Activated CD4-positive, alpha-beta memory T cell treated with anti-CD3 and anti-CD28 coated beads, Interleukin-2, amount 10 ng/mL, durations not matched to agents 7 days and 5 days (primary cell): ENCODE measurements around the gene WDCP. TPM values are rescaled to one million over a fixed set of nuclear protein-coding genes. Genes with fewer than 3 reads are reported as not detected.
A peak's percentile ranks its signal among the peaks of the same experiment; 100 is the strongest.

ENCODE experiments used
- CTCF ChIA-PET: fragments of 350-600 bp; sonication (Branson Sonifier 250); formaldehyde crosslinking; loops from one replicate; lab custom pipeline; 2021; ENCODE audit warnings: antibody characterized with exemption, inconsistent platforms; lab: Charles Lee
- POLR2A ChIA-PET: fragments of 350-600 bp; sonication (Branson Sonifier 250); formaldehyde crosslinking; loops from one replicate; lab custom pipeline; 2021; ENCODE audit warnings: antibody characterized with exemption; lab: Charles Lee
- DNase-seq: peaks from one replicate; pipeline ENCODE4 v3.0.0-alpha.2; 2020
- H3K27ac Mint-ChIP-seq: one replicate; pipeline ENCODE4 v1.8.0; 2021; ENCODE audit warnings: mild to moderate bottlenecking, mixed read lengths
- H3K27me3 Mint-ChIP-seq: one replicate; pipeline ENCODE4 v1.8.0; 2021; ENCODE audit warnings: mixed read lengths
- H3K36me3 Mint-ChIP-seq: one replicate; pipeline ENCODE4 v1.8.0; 2021; ENCODE audit warnings: low read depth, mixed read lengths
- H3K4me1 Mint-ChIP-seq: one replicate; pipeline ENCODE4 v1.8.0; 2021; ENCODE audit warnings: mixed read lengths
- H3K4me3 Mint-ChIP-seq: one replicate; pipeline ENCODE4 v1.8.0; 2021; ENCODE audit warnings: mild to moderate bottlenecking, mixed read lengths
- H3K9me3 Mint-ChIP-seq: one replicate; pipeline ENCODE4 v1.8.0; 2021; ENCODE audit warnings: mixed read lengths
- total RNA-seq, 2 experiments: library from RNA; stranded (reverse); gene quantifications; one replicate each; pipeline ENCODE4 v1.2.3, GENCODE V29; 2021

WDCP gene
- total RNA-seq, 2 experiments from 2014 or later: 18.5 to 19.1 TPM

DNA sequence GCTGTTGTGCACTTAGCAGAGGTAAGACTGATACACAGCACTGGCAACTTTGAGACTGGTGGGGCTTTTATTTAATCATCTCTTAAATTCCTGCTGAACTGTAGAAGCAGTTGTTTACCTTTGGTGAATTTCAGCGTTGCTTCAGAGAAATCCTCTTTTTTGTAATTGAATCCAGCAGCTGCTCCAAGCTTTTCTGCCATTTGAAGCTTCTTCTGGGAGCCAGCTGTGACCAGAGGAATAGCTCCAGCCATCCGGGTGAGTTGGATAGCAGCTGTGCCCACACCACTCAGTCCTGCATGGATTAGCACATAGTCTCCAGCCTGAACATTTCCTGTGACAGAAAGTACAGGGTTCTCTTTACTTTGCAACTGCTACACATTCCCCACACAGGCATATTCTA lies 33.5 kb upstream of the WDCP start:
- no peaks in the 10 kb centered on the region for H3K27me3 Mint-ChIP-seq
- ChIA-PET POLR2A (no interaction called here), CTCF (interaction anchor here (3.5 kb wide), 1 partner anchor 154 kb away, joined by 17 read pairs; the partner anchor contains the start of gene ATAD2B)
- peaks cover 32% of the 10 kb centered on the region for H3K4me1 Mint-ChIP-seq
- H3K27ac Mint-ChIP-seq: no peak overlapping the region
- H3K9me3 Mint-ChIP-seq: no peaks in the 10 kb centered on the region
- H3K36me3 Mint-ChIP-seq: peaks cover 10% of the 10 kb centered on the region
- H3K4me3 Mint-ChIP-seq: no peak overlapping the region
- no peak for DNase-seq

DNA sequence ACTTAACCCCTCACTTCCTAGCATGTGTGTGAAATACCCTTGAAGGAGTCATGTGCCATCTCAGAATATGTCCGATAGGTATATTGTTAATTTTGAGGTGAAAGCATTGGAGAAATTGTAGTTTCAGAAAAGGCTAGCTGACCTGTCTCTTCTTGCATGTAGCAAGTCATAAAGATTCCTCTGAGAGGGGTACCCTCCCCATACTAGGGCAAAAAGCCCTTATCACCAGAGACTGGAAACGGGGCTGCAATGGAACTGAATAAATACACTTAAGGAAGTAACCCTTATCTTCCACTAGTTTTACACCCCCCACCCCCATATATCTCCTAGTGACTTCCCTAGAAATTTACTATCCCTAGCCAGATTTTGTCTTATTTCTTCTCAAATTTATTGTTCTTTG lies 30.7 kb upstream of the WDCP start:
- DNase-seq: no peak
- H3K4me3 Mint-ChIP-seq: peak overlapping the region; percentile 98
- peaks cover 35% of the 10 kb centered on the region for H3K4me1 Mint-ChIP-seq
- H3K27ac Mint-ChIP-seq: peak overlapping the region; percentile 96
- POLR2A ChIA-PET: interaction anchor here (1.3 to 3.4 kb wide), 6 partner anchors 29 to 152 kb away, joined by 3 to 64 read pairs (median 12); partner anchors contain the start of genes ATAD2B, FKBP1B, UBXN2A and WDCP
- H3K27me3 Mint-ChIP-seq: no peaks in the 10 kb centered on the region
- peaks cover 23% of the 10 kb centered on the region for H3K36me3 Mint-ChIP-seq
- H3K9me3 Mint-ChIP-seq: no peaks in the 10 kb centered on the region
- CTCF ChIA-PET: interaction anchor here (0.7 to 3.5 kb wide), 3 partner anchors 9 to 253 kb away, joined by 4 to 17 read pairs (median 9); partner anchors contain the start of gene ATAD2B

DNA sequence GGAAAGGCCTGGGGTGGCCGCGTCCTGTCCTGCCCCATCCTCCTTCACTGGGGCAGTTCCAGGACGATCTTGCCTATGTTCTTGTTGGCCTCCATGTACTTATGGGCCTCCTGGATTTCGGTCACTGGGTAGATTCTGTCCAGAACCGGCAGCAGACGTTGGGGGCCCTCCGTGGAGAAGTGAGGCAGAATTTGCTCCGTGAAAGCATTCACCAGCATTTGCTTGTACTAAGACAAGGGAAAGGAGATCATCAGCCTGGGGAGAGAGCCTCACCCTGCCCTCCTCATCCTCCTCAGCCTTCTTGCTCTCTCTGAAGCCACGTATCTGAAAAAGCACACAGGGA lies 30.3 kb upstream of the WDCP start:
- ChIA-PET POLR2A (interaction anchor here (1.3 to 3.4 kb wide), 6 partner anchors 7 to 151 kb away, joined by 3 to 64 read pairs (median 11); partner anchors contain the start of genes ATAD2B, FKBP1B, TP53I3 and WDCP), CTCF (interaction anchor here (1.4 to 2.4 kb wide), 3 partner anchors 23 to 253 kb away, joined by 4 to 22 read pairs (median 10); partner anchors contain the start of gene ATAD2B)
- H3K4me3 Mint-ChIP-seq: peak overlapping the region; percentile 98
- H3K27ac Mint-ChIP-seq: peak overlapping the region; percentile 96
- DNase-seq: no peak
- no peaks in the 10 kb centered on the region for H3K27me3 Mint-ChIP-seq
- H3K9me3 Mint-ChIP-seq: no peaks in the 10 kb centered on the region
- peaks cover 37% of the 10 kb centered on the region for H3K4me1 Mint-ChIP-seq
- peaks cover 26% of the 10 kb centered on the region for H3K36me3 Mint-ChIP-seq

DNA sequence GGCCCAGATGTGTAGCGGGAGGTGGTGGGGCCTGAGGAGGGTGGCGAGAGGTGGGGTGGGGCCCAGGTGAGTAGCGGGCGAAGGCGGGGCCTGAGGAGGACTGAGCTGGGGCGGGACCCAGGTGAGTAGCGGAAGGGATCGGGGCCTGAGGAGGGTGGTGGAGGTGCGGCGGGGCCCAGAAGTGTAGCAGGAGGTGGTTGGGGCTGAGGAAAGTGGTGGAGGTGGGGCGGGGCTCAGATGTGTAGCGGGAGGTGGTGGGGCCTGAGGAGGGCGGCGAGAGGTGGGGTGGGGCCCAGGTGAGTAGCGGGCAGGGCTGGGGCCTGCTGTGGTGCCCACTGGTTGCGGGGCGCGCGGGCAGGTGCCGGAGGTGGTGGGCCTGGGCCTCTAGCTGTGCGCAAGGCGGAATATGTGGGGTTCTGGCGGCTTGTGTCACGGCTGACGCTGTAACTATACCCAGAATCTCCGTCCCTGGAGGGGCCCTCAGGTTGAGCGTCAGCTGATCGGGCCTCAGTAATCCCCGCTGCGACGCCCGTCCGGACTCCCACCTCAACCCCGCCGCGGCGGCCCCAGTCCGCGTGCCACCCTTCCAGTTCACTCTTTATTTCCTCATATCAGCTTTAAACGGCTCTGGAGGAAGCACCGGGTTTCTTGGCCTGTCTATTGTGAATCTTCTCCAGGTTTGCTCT lies 29.8 kb upstream of the WDCP start:
- no peak for DNase-seq
- CTCF ChIA-PET: interaction anchor here (0.7 to 2.4 kb wide), 7 partner anchors 8 to 253 kb away, joined by 3 to 22 read pairs (median 4); partner anchors contain the start of genes ATAD2B, TP53I3 and WDCP

DNA sequence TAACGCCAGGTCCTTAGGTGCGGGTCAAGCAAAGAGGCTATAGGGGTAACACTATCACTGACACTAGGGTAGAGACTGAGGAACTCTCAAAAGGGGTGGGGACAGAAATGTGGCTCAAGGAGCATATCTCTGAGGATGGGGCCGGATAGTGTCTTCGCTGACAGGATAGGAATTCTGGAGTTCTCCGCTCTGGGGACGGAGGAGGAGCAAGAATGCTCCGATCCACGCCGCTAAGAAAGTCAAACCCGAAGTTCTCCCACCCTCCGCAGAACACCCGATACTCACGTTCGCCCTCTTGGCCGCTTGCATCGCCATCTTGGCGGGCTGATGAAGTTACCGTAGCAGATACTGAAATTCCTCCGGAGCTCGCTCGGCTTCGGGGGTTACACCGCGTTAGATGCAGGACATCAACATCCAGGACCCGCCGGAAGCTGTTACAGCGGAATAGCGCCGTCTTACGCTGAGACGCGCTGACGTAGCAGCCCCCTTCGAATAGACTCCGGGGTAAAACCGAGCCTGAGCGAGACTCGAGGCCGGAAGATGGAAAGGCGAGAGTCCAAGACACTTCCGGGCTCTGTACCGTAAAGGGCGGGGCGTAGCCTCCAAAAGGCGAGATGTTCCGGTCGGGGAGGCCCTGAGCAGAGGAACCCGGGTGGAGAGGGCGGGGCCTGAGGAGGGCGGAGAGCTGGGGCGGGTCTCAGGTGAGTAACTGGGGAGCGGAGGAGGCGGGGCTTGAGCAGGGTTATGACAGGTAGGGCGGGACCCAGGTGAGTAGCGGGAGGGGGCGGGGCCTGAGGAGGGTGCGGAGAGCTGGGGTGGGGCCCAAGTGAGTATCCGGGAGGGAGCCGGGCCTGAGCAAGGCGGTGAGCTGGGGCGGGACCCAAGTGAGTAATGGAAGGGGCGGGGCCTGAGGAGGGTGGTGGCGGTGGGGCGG lies 29.0 kb upstream of the WDCP start, which contains the start of gene SF3B6:
Gene SF3B6 (minus strand): TSS at position 412 of the 934 bp plus-strand sequence. CDS start 97 bp downstream, at position 315.
- H3K27ac Mint-ChIP-seq: peak within 1 kb of the TSS; percentile 96
- POLR2A ChIA-PET: interaction anchor here (0.6 to 3.4 kb wide), 18 partner anchors 9 to 1802 kb away, joined by 3 to 64 read pairs (median 5); partner anchors contain the start of genes ASXL2, ATAD2B, CENPO and FKBP1B
- H3K36me3 Mint-ChIP-seq: peaks cover 23% of the 10 kb centered on the region
- DNase-seq: peak; percentile 100
- CTCF ChIA-PET: interaction anchor here (0.7 to 2.4 kb wide), 7 partner anchors 9 to 252 kb away, joined by 3 to 22 read pairs (median 4); partner anchors contain the start of genes ATAD2B, TP53I3 and WDCP
- H3K27me3 Mint-ChIP-seq: no peaks in the 10 kb centered on the region
- H3K9me3 Mint-ChIP-seq: no peaks in the 10 kb centered on the region
- peaks cover 38% of the 10 kb centered on the region for H3K4me1 Mint-ChIP-seq
- H3K4me3 Mint-ChIP-seq: peak within 1 kb of the TSS; percentile 98

More for the DNA sequence above, 29.8 kb upstream of the WDCP start:
- Mint-ChIP-seq H3K4me1 (peaks cover 38% of the 10 kb centered on the region), H3K36me3 (peaks cover 27% of the 10 kb centered on the region), H3K4me3 (peak overlapping the region; percentile 98), H3K27ac (peak overlapping the region; percentile 96), H3K9me3 (no peaks in the 10 kb centered on the region), H3K27me3 (no peaks in the 10 kb centered on the region)
- POLR2A ChIA-PET: interaction anchor here (0.6 to 3.4 kb wide), 15 partner anchors 8 to 1801 kb away, joined by 3 to 64 read pairs (median 5); partner anchors contain the start of genes ASXL2, ATAD2B, CENPO and FKBP1B

DNA sequence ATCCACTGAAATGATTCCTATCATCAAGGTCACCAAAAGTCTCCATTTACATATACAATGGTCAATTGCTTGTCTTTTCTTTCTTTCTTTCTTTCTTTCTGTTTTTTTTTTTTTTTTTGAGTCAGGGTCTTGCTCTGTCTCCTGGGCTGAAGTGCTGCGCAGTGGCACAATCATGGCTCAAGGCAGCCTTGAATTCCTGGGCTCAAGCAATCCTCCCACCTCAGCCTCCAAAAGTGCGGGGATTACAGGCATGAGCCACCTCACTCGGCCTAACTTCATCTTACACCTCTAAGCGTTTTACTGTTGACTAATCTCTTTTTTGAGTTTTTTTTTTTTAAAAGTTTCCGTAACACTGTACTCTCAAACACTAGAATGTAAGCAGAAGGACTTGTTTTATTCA lies 28.1 kb upstream of the WDCP start:
- Mint-ChIP-seq H3K27me3 (no peaks in the 10 kb centered on the region), H3K27ac (peak overlapping the region; percentile 96), H3K4me3 (peak overlapping the region; percentile 98), H3K4me1 (peaks cover 41% of the 10 kb centered on the region), H3K36me3 (peaks cover 20% of the 10 kb centered on the region), H3K9me3 (no peaks in the 10 kb centered on the region)
- CTCF ChIA-PET: interaction anchor here (2.1 to 2.4 kb wide), 2 partner anchors 10 to 251 kb away, joined by 6 to 10 read pairs; partner anchors contain the start of gene TP53I3
- no peak for DNase-seq
- POLR2A ChIA-PET: interaction anchor here (2.8 to 3.4 kb wide), 2 partner anchors 28 to 149 kb away, joined by 34 to 64 read pairs; partner anchors contain the start of genes ATAD2B and WDCP

DNA sequence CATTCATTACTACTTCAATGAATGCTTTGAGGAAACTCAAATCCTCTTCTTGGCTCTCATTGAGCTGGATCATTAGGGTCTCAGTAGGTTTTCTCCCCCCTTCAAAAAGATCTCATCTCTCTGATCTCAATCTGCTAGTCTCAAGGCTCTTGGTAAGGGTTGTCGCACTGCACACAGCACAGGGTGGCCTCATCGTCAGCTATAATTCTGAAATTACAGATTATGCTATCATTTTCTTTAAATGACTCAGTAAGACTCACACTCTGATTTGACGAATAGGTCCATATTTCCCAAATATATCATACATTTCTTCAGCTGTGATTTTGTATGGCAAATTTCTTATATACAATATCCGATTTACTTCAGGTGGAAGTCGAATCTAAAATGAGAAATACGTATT lies 26.6 kb upstream of the WDCP start:
- ChIA-PET CTCF (interaction anchor here (1.9 to 2.8 kb wide), 3 partner anchors 10 to 249 kb away, joined by 4 to 12 read pairs (median 11); partner anchors contain the start of gene TP53I3), POLR2A (interaction anchor here (0.5 kb wide), 1 partner anchor 48 kb away, joined by 3 read pairs; no protein-coding TSS in a partner anchor)
- no peaks in the 10 kb centered on the region for H3K9me3 Mint-ChIP-seq
- no peak overlapping the region for H3K27ac Mint-ChIP-seq
- no peaks in the 10 kb centered on the region for H3K27me3 Mint-ChIP-seq
- DNase-seq: no peak
- peaks cover 44% of the 10 kb centered on the region for H3K4me1 Mint-ChIP-seq
- H3K36me3 Mint-ChIP-seq: peaks cover 30% of the 10 kb centered on the region
- no peak overlapping the region for H3K4me3 Mint-ChIP-seq

DNA sequence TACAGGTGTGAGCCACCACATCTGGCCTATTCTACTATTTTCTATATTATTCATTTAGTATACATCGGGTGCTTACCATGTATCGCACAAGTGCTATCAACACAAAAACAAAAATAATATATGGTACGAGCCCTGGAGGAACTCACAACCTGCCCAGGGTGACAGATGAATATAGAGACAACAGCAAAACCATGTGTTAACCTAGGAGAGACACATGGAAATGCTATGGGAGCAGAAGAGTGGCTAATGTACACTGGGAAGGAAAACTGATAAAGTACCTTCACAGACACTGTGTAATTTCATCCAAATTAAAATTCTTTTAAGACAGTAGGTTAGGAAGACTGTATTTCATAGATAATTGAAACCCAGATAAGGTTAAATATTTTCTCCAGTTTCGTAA lies 25.1 kb upstream of the WDCP start:
- H3K4me3 Mint-ChIP-seq: no peak overlapping the region
- H3K27ac Mint-ChIP-seq: no peak overlapping the region
- DNase-seq: no peak
- ChIA-PET POLR2A (no interaction called here), CTCF (interaction anchor here (1.9 to 2.8 kb wide), 3 partner anchors 12 to 248 kb away, joined by 4 to 12 read pairs (median 11); partner anchors contain the start of gene TP53I3)
- H3K36me3 Mint-ChIP-seq: peaks cover 42% of the 10 kb centered on the region
- no peaks in the 10 kb centered on the region for H3K9me3 Mint-ChIP-seq
- H3K27me3 Mint-ChIP-seq: no peaks in the 10 kb centered on the region
- peaks cover 36% of the 10 kb centered on the region for H3K4me1 Mint-ChIP-seq

DNA sequence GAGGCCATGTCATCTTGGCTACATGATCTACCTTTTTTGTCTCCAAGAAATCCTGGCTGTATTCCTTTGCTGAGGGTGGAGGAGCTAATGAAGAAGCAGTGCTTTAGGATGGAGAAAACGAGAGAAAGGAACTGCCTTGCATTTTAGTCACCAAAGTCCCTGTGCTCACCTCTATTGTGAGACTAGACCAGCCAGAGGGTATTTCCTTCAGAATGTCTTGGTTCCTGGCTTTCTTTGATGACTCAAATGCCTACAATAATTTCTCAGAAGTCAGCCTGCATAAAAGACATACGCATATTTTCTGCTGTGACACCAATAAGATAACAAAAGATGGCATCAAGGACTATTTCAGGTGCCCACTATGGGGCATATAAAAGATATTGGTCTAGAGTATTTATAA lies 18.1 kb upstream of the WDCP start:
- H3K36me3 Mint-ChIP-seq: peaks cover 31% of the 10 kb centered on the region
- no peak overlapping the region for H3K4me3 Mint-ChIP-seq
- H3K9me3 Mint-ChIP-seq: no peaks in the 10 kb centered on the region
- ChIA-PET CTCF (interaction anchor here (1.1 to 1.7 kb wide), 4 partner anchors 138 to 241 kb away, joined by 3 to 4 read pairs (median 4); partner anchors contain the start of gene ATAD2B), POLR2A (interaction anchor here (1.4 to 1.6 kb wide), 2 partner anchors 11 to 18 kb away, joined by 5 read pairs; partner anchors contain the start of genes SF3B6 and WDCP)
- no peak for DNase-seq
- no peak overlapping the region for H3K27ac Mint-ChIP-seq
- H3K27me3 Mint-ChIP-seq: no peaks in the 10 kb centered on the region
- peaks cover 14% of the 10 kb centered on the region for H3K4me1 Mint-ChIP-seq

DNA sequence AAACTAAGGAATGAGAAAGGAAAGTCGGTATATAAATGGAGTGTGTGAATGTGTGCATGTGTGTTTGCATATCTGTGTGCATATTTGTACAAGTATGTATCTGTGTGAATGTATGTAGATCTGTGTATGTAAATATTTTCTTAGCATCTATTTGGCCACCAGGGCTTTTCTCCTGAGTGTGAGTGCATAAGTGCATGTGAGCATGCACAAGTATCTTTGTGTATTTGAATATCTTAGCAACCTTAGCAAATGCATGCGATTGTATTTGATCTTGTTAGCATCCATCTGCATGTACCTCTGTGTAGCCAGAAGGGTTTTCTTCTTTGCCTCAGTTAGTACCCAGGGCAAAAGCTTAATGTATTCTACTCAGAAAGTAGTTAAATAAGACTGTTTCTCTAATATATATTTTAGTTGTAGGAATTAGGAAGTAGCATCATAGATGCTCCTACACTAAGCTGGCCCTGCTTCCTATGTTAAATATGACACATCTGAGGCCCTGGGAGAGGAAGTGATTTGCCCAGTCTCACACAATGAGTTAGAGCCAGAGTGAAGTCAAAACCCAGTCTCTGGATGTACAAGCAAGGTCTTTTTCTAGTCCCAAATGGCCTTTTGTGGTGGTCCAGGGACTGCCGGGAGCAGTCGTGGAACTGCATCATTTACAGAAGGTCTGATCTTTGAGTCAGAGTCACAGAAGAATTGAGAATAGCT lies 11.5 kb upstream of the WDCP start:
- H3K9me3 Mint-ChIP-seq: no peaks in the 10 kb centered on the region
- H3K27ac Mint-ChIP-seq: no peak overlapping the region
- DNase-seq: no peak
- H3K36me3 Mint-ChIP-seq: no peaks in the 10 kb centered on the region
- peaks cover 7% of the 10 kb centered on the region for H3K4me1 Mint-ChIP-seq
- H3K27me3 Mint-ChIP-seq: no peaks in the 10 kb centered on the region
- no peak overlapping the region for H3K4me3 Mint-ChIP-seq
- CTCF ChIA-PET: interaction anchor here (0.5 to 1.9 kb wide), 4 partner anchors 8 to 234 kb away, joined by 3 to 7 read pairs (median 4); partner anchors contain the start of gene SF3B6
- POLR2A ChIA-PET: no interaction called here

DNA sequence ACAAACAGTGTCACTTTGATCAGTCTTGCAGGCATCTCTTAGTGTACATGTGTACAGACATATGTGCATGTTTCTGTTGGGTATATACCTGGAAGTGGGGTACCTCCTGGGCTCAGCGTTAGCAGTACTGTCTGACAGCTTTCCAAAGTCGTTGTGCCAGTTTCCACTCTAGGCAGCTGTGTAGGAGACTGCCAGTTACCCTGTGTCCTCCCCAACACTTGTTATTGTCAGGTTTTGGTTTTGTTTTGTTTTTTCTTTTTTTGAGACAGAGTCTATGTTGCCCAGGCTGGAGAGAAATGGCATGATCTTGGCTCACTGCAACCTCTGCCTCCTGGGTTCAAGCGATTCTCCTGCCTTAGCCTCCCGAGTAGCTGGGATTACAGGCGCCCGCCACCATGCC lies 8.6 kb upstream of the WDCP start:
- H3K36me3 Mint-ChIP-seq: no peaks in the 10 kb centered on the region
- H3K9me3 Mint-ChIP-seq: no peaks in the 10 kb centered on the region
- ChIA-PET POLR2A (interaction anchor here (2.0 kb wide), 1 partner anchor 8 kb away, joined by 4 read pairs; the partner anchor contains the start of gene WDCP), CTCF (no interaction called here)
- no peak overlapping the region for H3K4me3 Mint-ChIP-seq
- H3K27ac Mint-ChIP-seq: no peak overlapping the region
- H3K27me3 Mint-ChIP-seq: no peaks in the 10 kb centered on the region
- DNase-seq: no peak
- H3K4me1 Mint-ChIP-seq: peaks cover 7% of the 10 kb centered on the region
